Measurements from ENCODE around the gene DDX43.
"Not testable (repeated sequence)": the region's sequence is repeated elsewhere in the genome, so short reads cannot be mapped to it uniquely, and the experiment has no call there.

DDX43 gene

GRCh38 chr6:73452107-73452461 is 57.5 kb downstream of the DDX43 start, which contains the start of gene CGAS:
Gene CGAS, minus strand, starts transcription at chr6:73452297. Its CDS starts 116 bp downstream, at chr6:73452181.
- peak; percentile 93 for DNase-seq (ENCODE audit: low read depth)
- TF ChIP-seq, protein P1, sequence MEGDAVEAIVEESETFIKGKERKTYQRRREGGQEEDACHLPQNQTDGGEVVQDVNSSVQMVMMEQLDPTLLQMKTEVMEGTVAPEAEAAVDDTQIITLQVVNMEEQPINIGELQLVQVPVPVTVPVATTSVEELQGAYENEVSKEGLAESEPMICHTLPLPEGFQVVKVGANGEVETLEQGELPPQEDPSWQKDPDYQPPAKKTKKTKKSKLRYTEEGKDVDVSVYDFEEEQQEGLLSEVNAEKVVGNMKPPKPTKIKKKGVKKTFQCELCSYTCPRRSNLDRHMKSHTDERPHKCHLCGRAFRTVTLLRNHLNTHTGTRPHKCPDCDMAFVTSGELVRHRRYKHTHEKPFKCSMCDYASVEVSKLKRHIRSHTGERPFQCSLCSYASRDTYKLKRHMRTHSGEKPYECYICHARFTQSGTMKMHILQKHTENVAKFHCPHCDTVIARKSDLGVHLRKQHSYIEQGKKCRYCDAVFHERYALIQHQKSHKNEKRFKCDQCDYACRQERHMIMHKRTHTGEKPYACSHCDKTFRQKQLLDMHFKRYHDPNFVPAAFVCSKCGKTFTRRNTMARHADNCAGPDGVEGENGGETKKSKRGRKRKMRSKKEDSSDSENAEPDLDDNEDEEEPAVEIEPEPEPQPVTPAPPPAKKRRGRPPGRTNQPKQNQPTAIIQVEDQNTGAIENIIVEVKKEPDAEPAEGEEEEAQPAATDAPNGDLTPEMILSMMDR (IDR thresholded peaks at IDR 0.05; ENCODE audit: low read depth, low read length) = no peak
- TF ChIP-seq, protein P2, sequence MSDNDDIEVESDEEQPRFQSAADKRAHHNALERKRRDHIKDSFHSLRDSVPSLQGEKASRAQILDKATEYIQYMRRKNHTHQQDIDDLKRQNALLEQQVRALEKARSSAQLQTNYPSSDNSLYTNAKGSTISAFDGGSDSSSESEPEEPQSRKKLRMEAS (IDR thresholded peaks at IDR 0.05; ENCODE audit: low read depth, low read length) = peak; percentile 43; the same call in 1 of the 2 replicates
- TF ChIP-seq POLR2A (IDR thresholded peaks at IDR 0.05; ENCODE audit: extremely low read depth, insufficient read length) = peak; percentile 73
- H3K4me3 ChIP-seq (ENCODE audit: low read depth, low read length) = peak within 1 kb of the TSS; percentile 84

DNA sequence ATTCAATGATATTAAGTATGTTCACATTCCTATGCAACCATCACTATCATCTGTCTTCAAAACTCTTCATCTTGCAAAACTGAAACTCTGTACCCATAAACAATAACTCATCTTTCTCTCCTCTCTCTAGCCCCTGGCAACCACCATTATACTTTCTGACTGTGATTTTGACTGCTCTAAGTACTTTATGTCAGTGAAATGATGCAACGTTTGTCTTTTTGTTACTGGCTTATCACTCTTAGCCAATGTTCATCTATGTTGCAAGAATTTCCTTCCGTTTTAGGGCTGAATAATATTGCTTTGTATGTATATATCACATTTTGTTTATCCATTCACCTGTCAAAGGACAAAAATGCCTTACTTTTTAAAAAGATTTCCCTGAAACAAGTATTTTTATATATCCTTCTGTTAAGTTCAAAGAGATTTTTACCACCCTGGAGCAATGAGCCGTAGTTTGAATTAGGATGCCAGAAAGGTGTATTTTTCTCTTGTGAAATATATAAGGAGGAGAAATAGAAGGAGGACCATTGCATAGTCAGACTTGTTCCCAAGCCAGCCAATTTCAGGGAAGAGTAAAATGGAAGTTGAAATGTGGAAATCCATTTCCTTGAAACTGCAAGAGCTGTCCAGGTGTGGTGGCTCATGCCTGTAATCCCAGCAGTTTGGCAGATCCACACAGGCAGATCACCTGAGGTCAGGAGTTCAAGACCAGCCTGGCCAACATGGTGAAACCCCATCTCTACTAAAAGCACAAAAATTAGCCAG is 61.4 kb downstream of the DDX43 start:
- no peak overlapping the region for H3K4me3 ChIP-seq (ENCODE audit: low read depth, low read length)
- TF ChIP-seq, protein P2 (IDR thresholded peaks at IDR 0.05; ENCODE audit: low read depth, low read length) = peak; percentile 44; the same call in 1 of the 2 replicates
- TF ChIP-seq MYC (IDR thresholded peaks at IDR 0.05; ENCODE audit: low read depth, low read length) (no peak), POLR2A (IDR thresholded peaks at IDR 0.05; ENCODE audit: extremely low read depth, insufficient read length) (no peak)
- TF ChIP-seq, protein P1 (IDR thresholded peaks at IDR 0.05; ENCODE audit: low read depth, low read length) = no peak
- peak; percentile 92 for DNase-seq (ENCODE audit: low read depth)

DNA sequence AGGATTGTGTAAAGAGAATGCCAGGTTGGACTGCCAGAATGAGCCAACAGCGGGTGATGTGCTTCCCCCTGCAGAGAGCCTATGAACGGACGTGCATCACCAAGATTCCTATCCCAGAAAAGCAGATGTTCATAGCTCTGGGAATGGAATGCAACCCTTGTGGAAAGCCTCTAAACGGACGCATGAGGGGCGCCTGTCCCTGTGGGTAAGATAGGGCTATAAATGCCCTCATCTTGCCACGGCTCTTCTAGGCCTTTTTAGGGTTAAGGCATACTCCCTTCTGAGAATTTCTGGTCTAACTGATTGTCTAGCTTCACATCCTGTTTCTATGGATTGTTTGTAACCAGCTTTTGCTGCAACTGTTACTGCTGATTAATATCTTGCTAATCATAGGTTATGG is 64.8 kb downstream of the DDX43 start:
- not testable (repeated sequence) for DNase-seq (ENCODE audit: low read depth); H3K4me3 ChIP-seq (ENCODE audit: low read depth, low read length)

DNA sequence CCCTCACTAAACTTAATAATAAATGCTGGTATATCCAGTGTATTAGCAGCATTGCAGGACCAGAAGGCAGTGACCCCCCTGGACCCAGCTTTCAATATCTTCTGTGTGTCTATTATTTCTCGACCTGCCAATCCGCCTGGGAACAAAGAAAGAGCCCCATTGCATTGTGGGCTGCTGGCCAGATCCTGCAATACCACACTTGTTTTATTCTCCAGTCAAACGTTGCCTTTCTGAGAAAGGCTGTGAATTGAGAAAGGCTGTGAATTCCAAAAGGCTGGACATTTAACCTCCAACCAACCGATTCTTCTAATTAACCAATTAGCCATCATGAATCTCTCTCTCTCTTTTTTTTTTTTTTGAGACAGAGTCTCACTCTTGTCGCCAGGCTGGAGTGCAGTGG is 65.4 kb downstream of the DDX43 start:
- TF ChIP-seq, protein P1 (IDR thresholded peaks at IDR 0.05; ENCODE audit: low read depth, low read length) = no peak
- TF ChIP-seq MYC (IDR thresholded peaks at IDR 0.05; ENCODE audit: low read depth, low read length) = no peak
- no peak for TF ChIP-seq POLR2A (IDR thresholded peaks at IDR 0.05; ENCODE audit: extremely low read depth, insufficient read length)
- TF ChIP-seq, protein P2 (IDR thresholded peaks at IDR 0.05; ENCODE audit: low read depth, low read length) = no peak
- no peak overlapping the region for H3K4me3 ChIP-seq (ENCODE audit: low read depth, low read length)

DNA sequence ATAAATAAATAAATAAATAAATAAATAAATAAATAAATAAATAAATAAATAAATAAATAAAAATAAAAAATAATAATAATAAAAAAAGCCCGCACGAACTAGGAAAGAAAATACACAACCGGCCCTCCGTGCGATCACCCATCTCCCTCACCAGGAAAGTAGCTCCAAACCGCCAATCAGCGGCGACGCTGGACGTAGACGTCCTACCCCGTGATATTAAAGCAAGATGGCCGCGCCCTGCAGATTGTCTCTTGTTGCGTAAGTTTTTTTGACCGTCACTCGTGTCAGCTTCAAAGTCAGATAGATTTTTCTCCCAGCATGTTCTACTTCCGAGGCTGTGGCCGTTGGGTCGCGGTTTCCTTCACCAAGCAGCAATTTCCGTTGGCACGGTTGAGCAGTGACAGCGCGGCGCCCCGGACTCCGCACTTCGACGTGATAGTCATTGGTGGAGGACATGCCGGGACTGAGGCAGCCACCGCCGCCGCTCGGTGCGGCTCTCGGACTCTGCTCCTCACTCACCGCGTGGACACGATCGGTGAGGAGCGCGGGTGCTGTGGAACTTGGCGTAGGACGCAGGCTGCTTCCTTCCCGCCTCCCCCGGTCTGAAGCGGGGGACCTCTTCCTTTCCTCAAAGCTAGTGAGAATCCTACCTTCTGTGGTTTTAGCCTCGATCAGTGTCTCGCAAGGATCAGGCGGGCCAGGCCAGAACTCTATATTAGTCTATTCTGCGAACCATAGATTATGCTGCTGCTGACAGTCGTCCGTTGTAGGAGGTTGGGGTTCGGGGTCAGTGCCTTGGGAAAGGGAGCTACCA is 67.1 kb downstream of the DDX43 start, which contains the start of gene MTO1:
Gene MTO1, plus strand, starts transcription at position 201 of the 814 bp plus-strand sequence. Its CDS starts 118 bp downstream, at position 319.
- TF ChIP-seq, protein P2 (IDR thresholded peaks at IDR 0.05; ENCODE audit: low read depth, low read length) = peak; percentile 73; the same call in 1 of the 2 replicates
- TF ChIP-seq POLR2A (IDR thresholded peaks at IDR 0.05; ENCODE audit: extremely low read depth, insufficient read length) (peak; percentile 66), MYC (IDR thresholded peaks at IDR 0.05; ENCODE audit: low read depth, low read length) (peak; percentile 86)
- TF ChIP-seq, protein P1 (IDR thresholded peaks at IDR 0.05; ENCODE audit: low read depth, low read length) = no peak
- peak within 1 kb of the TSS; percentile 99 for H3K4me3 ChIP-seq (ENCODE audit: low read depth, low read length)
- peak; percentile 98 for DNase-seq (ENCODE audit: low read depth)

More for the DNA sequence above, 65.4 kb downstream of the DDX43 start:
- peak; percentile 42 for DNase-seq (ENCODE audit: low read depth)

Measured in NB4 (cell line).